Osteocyte (in vitro differentiated cells): Measurements from ENCODE around the gene FBXO47. TPM values are rescaled to one million over a fixed set of nuclear protein-coding genes. Genes with fewer than 3 reads are reported as not detected.

Experiments used
- DNase-seq: peaks from one replicate; pipeline ENCODE4 v3.0.0; 2021; ENCODE audit warnings: mixed read lengths; ENCODE audit not compliant: unreplicated experiment; ENCODE audit errors: extremely low spot score
- H3K27ac Mint-ChIP-seq: one replicate; pipeline ENCODE4 v1.8.0; 2021; ENCODE audit warnings: mild to moderate bottlenecking, mixed read lengths; ENCODE audit not compliant: unreplicated experiment
- H3K27me3 Mint-ChIP-seq: one replicate; pipeline ENCODE4 v1.8.0; 2021; ENCODE audit warnings: mixed read lengths; ENCODE audit not compliant: unreplicated experiment
- H3K36me3 Mint-ChIP-seq: one replicate; pipeline ENCODE4 v1.8.0; 2021; ENCODE audit warnings: mixed read lengths; ENCODE audit not compliant: unreplicated experiment
- H3K4me1 Mint-ChIP-seq: one replicate; pipeline ENCODE4 v1.8.0; 2021; ENCODE audit warnings: mixed read lengths; ENCODE audit not compliant: unreplicated experiment
- H3K4me3 Mint-ChIP-seq: one replicate; pipeline ENCODE4 v1.8.0; 2021; ENCODE audit warnings: mild to moderate bottlenecking, moderate library complexity, mixed read lengths; ENCODE audit not compliant: unreplicated experiment
- H3K9me3 Mint-ChIP-seq: one replicate; pipeline ENCODE4 v1.8.0; 2021; ENCODE audit warnings: mixed read lengths; ENCODE audit not compliant: unreplicated experiment
- total RNA-seq: library from RNA; stranded (reverse); gene quantifications from 2 replicates; pipeline ENCODE4 v1.2.1, GENCODE V29; 2021
- TF ChIP-seq, protein P1 (sequence below): fragments of 200-600 bp; sonication (generic); IDR thresholded peaks from 2 replicates; pipeline ENCODE4 v1.5.0; 2021; ENCODE audit warnings: antibody characterized with exemption, mild to moderate bottlenecking, moderate library complexity

The FBXO47 gene
- total RNA-seq, 1 donor from 2014 or later, result not detected

DNA sequence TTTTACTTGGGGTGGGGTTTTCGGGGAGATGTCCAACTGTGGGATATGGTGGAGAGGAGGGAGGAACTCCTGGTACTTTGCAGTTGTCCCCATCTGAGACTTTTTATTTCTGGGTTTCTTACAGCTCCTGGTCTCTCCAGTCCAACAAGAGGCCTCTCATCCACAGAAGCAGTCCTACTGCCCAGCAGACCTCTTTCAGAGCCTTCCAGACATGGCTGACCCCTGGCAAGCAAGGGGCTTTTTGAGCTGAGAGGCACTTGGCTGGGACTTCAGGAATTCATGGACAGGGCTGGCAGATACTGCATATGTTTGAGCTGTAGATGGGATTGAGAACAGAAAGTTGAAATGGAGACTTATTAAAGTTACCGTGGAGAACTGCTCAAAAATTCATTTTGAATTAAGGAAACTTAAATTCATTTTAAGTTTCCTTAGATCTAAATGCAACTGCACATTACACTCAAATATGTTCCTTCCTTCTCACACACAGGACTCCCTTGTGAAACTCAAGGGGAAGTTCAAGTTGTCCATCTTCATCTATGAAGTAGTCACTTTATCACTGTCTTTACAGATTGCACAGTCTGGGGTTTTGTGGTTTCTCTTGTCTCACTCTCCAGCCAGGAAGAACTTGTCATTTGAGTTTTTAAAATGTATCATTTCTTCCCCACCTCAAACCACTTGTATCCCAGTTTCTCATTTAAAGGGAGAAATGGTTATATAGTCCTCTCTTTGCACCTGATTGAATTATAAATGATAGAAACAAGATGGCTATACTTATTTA, 40.7 kb downstream of the FBXO47 start:
- H3K27me3 Mint-ChIP-seq, result no peaks in the 10 kb centered on the region
- H3K4me3 Mint-ChIP-seq, result no peak overlapping the region
- H3K27ac Mint-ChIP-seq, result peak overlapping the region; percentile 31
- H3K9me3 Mint-ChIP-seq, result no peaks in the 10 kb centered on the region
- DNase-seq, result peak; percentile 59
- TF ChIP-seq, protein P1, sequence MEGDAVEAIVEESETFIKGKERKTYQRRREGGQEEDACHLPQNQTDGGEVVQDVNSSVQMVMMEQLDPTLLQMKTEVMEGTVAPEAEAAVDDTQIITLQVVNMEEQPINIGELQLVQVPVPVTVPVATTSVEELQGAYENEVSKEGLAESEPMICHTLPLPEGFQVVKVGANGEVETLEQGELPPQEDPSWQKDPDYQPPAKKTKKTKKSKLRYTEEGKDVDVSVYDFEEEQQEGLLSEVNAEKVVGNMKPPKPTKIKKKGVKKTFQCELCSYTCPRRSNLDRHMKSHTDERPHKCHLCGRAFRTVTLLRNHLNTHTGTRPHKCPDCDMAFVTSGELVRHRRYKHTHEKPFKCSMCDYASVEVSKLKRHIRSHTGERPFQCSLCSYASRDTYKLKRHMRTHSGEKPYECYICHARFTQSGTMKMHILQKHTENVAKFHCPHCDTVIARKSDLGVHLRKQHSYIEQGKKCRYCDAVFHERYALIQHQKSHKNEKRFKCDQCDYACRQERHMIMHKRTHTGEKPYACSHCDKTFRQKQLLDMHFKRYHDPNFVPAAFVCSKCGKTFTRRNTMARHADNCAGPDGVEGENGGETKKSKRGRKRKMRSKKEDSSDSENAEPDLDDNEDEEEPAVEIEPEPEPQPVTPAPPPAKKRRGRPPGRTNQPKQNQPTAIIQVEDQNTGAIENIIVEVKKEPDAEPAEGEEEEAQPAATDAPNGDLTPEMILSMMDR, result no peak
- peaks cover 3% of the 10 kb centered on the region for H3K36me3 Mint-ChIP-seq
- peaks cover 23% of the 10 kb centered on the region for H3K4me1 Mint-ChIP-seq

DNA sequence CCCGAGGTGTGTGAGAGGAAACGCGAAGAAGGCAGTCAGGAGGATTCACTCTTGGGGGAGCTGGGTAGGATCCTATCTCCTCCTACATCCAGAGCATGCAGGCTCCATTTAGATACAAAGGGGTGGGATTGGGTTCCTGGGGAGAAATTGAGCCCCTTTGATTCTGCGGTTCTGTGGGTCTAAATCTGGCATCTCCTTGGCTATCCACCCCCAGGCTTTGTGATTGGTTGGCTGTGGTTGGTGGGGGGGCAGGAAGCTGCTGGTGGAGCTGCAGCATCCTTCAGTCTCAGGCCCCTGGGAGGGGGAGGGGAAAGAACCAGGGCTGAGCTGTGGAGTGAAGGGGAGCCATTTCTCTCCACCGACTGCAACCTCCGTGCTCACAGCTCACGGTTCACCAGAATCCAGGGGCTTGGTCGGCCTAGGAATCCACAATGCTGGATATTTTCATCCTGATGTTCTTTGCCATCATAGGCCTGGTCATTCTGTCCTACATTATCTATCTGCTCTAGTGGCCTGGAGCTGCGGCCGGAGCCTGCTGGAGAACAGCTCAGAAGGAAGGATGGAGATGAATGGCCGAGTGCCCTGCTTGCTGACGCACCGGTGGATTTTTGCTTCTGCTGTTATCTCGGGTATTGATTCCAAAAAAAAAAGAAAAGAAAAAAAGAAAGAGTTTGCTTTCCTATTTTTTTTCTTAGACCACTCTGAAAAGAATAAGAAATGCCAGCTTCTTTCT, 41.8 kb downstream of the FBXO47 start, which contains the start of gene LASP1NB:
Gene LASP1NB (plus strand): TSS at position 352 of the 733 bp plus-strand sequence.
- peak; percentile 64 for DNase-seq
- Mint-ChIP-seq H3K4me1 (peaks cover 34% of the 10 kb centered on the region), H3K4me3 (no peak within 1 kb of the TSS), H3K27ac (peak within 1 kb of the TSS; percentile 63), H3K9me3 (no peaks in the 10 kb centered on the region), H3K27me3 (no peaks in the 10 kb centered on the region), H3K36me3 (peaks cover 8% of the 10 kb centered on the region)
- TF ChIP-seq, protein P1, result no peak

DNA sequence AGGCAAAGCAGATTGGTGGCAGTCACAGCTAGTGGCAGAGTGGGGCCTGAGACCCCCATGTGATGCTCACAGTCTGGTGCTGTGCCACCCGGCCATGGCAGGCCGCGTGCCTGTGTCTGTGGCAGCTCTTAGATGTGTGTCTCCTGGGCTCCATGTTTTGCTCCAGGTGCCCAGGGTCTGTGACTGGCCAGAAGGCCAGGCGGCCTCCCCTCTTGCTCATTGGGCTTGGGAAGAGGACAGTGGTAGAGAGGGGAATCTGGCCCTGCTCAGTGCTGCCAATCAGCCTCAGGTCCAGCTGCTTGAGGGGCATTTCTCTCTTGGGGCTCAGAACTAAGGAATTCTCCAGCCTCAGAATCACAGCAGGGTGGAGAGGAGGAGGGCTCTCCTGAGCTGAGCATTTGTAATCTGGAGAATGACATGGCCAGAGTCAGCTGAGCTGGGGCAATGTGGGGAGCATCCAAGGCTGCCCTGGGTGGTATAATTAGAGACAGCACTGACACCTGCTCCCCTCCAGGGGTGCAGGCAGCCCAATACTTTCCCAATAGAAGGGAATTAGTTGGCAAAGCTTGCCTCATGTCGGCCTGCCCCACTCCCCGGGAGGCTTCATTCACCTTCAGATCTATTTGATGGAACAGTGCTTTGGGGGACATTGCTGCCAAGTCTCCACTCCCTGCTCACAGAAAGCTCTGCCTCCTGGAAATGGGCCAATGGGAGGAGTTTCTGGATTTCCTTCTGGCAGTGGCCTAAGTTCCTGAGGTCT, 44.5 kb downstream of the FBXO47 start:
- Mint-ChIP-seq H3K27me3 (no peaks in the 10 kb centered on the region), H3K36me3 (peaks cover 29% of the 10 kb centered on the region), H3K4me3 (no peak overlapping the region), H3K9me3 (no peaks in the 10 kb centered on the region), H3K4me1 (peaks cover 44% of the 10 kb centered on the region), H3K27ac (peak overlapping the region; percentile 85)
- TF ChIP-seq, protein P1, result no peak
- DNase-seq, result peak; percentile 85

DNA sequence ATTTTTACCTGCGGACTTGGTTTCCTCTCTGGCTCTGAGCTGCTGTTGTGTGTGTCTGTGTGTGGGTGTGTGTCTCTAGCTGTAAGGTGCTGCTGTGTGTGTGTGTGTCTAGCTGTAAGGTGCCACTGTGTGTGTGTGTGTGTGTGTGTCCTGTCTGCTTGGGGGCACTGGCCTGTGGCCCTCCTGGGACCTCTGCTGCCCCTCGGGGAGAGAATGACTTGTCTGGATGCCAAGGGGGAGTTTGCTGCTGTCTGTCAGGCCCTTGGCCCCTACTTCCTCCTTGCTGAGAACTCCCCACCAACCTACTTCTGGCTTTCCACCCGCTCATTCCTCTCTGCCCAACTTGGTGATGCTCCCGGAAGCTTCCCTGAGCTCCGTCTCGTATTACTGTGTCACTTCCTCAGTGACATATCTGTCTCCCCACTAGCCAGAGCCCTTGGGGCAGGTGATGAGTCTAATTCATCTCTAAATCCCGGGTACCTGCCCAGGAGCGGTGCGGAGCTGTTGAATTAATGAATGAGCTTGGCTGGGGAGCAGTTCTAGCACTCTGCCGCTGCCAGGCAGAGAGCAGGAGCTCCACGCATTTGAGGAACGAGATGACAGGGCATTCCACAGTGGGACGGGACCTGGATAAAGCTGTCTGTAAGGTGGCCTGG, 45.3 kb downstream of the FBXO47 start:
- H3K4me3 Mint-ChIP-seq, result no peak overlapping the region
- H3K27ac Mint-ChIP-seq, result peak overlapping the region; percentile 85
- TF ChIP-seq, protein P1, result no peak
- DNase-seq, result peak; percentile 78
- peaks cover 36% of the 10 kb centered on the region for H3K36me3 Mint-ChIP-seq
- no peaks in the 10 kb centered on the region for H3K9me3 Mint-ChIP-seq
- H3K4me1 Mint-ChIP-seq, result peaks cover 47% of the 10 kb centered on the region
- H3K27me3 Mint-ChIP-seq, result no peaks in the 10 kb centered on the region
